COLO829 (cell line): ENCODE measurements around the gene PTPRF.
A peak's percentile ranks its signal among the peaks of the same experiment; 100 is the strongest.
"Not testable (repeated sequence)": the region's sequence is repeated elsewhere in the genome, so short reads cannot be mapped to it uniquely, and the experiment has no call there.

Experiments
- DNase-seq: peaks from one replicate; pipeline ENCODE4 v3.0.0; 2012; ENCODE audit warnings: low spot score

PTPRF gene

DNA sequence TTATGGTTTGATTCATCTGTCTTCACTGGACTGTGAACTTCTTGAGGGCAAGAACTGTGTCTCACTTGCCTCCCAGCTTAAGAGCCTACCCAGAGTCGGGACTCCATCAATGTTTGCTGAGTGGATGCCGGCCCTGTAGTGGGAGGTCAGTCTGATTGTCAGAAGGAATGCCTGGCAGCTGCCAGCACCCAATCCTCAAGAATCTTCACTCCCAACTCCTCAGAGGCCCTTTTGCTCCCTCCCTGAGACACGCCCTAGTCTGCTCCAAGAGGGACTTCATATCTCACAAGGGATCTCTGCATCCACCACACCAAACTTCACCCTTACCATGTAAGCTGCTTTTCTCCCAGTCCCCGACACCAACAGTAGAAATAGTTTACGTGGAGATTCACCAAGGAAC lies 104.0 kb downstream of the PTPRF start:
- no peak for DNase-seq

DNA sequence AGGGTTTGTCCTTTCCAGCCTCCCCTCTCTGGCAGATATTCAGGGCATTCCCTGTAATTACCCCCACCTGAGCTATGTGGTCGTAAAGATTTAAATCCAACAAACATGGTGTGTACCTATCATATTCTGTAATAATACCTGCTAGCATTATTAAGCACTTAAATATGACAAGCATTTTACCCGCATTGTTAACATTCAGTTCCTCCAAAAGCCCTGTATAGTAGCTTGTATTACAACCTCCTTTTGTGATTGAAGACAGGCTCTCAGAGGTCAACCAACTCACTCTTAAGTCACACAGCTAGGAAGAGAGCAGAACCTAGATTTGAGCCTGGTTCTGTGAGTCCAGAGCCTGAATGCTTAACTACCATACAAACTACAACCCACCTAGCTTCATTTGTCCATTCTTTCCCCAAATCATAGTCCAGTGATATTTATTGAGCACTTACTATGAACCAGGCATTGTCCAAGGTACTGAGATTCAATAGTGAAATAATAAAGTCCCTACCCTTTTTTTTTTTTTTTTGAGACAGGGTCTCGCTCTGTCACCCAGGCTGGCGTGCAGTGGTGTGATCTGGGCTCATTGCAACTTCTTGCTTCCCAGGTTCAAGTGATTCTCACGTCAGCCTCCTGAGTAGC lies 105.4 kb downstream of the PTPRF start:
- DNase-seq = no peak

DNA sequence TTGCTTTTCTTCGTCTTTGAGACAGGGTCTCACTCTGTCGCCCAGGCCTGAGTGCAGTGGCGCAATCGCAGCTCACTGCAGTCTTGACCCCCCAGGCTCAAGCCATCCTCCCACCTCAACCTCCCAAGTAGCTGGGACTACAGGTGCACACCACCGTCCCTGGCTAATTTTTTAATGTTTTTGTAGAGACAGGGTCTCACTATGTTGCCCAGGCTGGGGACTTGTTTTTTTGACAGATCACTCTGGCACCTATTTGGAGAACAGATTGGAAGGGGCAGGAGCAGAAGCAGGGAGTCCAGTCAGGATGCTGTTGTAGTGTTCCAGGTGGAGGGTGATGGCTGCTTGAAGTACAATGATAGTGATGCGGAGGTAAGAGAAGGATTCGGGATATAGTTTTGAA lies 106.6 kb downstream of the PTPRF start:
- no peak for DNase-seq

DNA sequence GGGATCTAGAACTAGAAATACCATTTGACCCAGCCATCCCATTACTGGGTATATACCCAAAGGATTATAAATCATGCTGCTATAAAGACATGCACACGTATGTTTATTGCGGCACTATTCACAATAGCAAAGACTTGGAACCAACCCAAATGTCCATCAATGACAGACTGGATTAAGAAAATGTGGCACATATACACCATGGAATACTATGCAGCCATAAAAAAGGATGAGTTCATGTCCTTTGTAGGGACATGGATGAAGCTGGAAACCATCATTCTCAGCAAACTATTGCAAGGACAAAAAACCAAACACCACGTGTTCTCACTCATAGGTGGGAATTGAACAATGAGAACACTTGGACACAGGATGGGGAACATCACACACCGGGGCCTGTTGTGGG lies 107.7 kb downstream of the PTPRF start:
- DNase-seq = not testable (repeated sequence)

DNA sequence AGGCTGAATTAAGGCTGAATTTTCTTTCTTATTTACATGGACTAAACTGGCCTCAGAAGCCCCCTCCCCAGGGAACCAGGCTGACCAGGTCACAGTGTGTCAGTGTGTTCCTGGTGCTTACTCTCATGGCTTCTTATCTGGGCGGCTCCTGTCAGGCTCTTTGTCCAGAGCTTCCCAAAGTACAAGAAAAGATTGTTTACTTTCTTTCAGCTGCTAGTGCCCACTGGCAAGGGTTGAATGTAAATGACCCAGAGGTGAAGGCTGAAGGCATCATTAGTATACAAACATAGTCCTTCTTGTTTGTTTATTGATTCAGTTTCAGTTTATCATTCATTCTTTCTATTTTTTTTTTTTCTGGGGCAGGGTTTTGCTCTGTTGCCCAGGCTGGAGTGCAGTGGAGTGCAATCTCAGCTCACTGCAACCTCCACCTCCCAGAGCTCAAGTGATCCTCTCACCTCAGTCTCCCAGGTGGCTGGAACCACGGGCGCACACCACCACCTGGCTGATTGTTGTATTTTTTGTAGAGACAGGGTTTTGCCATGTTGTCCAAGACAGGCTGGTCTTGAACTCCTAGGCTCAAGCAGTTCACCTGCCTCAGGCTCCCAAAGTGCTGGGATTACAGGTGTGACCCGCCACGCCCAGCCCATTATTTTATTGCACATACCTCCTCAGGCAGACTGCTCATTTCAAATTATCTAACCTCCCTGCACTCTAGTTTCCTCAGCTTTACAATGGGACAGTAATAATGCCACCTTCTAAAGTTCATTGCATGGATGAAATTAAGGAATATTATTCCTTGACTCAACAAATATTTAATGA lies 109.5 kb downstream of the PTPRF start:
- DNase-seq = no peak

DNA sequence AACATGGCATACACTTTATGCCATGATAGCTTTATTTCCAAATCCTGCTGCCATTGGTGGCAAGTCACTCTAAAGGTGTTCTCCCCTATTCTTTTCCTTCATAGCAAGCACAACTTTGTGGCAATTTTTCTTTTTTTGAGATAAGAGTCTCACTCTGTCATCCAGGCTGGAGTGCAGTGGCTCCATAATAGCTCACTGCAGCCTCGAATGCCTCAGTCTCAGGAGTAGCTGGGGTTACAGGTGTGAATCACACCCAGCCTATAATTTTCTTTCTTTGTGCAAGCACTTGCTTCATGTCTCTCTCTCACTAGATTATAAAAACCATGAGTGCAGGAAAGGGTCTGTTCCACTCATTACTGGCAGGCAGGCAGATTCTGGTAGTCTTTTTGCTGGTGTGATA lies 113.9 kb downstream of the PTPRF start:
- DNase-seq = no peak

DNA sequence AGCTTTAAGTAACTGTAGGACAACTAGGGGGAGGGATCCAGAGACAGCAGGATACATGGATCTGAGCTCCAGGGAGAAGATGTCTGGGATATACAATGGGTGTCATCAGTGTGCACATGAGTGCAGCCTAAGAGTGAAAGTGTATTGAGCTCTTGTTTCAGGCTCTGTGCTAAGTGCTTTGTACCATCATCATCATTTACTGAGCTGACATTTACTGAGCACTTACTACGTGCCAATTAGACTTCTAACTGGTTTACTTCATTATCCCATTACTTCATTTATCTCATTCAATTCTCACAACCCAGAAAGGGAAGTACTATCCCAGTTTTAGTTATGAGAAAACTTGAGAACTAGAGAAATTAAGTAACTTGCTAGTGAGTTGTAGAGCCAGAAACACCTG lies 114.8 kb downstream of the PTPRF start:
- DNase-seq = no peak

DNA sequence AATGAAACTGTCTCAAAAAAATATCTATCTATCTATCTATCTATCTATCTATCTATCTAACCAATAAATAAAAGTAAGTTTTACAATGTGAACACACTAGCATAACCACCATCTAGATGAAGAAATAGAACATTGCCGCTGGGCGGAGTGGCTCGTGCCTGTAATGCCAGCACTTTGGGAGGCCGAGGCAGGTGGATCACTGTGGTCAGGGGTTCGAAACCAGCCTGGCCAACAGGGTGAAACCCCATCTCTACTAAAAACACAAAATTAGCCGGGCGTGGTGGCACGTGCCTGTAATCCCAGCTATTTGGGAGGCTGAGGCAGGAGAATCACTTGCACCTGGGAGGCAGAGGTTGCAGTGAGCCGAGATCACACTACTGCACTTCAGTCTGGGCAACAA lies 116.6 kb downstream of the PTPRF start:
- DNase-seq = not testable (repeated sequence)

DNA sequence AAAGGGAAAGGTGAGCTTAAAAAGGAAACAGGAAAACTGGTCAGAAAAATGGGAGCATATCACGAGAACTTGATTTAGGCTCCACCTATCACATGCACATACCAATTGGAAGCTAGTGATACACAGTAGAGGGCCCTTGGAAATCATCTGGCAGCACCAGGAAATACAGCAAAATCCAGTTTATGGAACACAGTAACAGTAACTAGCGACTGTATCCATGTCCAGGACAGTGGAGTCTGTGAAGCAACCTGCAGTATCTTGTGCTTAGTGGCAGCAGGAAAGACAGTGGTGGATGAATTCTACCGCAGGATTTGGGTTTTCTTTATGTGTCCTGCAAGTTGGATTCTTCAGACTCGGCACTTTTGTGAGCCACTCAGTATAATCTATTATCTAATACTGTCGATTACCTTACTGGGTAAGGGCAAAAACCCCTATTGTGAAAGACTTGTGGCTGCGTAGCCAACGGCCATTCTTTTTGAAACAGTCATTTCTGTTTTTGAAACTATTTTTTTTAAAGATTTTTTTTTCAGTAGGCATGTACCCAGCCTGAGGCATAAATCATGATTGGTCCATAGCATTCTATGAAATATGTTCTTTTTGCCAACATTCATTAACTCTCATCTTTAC lies 117.7 kb downstream of the PTPRF start:
- DNase-seq = no peak

DNA sequence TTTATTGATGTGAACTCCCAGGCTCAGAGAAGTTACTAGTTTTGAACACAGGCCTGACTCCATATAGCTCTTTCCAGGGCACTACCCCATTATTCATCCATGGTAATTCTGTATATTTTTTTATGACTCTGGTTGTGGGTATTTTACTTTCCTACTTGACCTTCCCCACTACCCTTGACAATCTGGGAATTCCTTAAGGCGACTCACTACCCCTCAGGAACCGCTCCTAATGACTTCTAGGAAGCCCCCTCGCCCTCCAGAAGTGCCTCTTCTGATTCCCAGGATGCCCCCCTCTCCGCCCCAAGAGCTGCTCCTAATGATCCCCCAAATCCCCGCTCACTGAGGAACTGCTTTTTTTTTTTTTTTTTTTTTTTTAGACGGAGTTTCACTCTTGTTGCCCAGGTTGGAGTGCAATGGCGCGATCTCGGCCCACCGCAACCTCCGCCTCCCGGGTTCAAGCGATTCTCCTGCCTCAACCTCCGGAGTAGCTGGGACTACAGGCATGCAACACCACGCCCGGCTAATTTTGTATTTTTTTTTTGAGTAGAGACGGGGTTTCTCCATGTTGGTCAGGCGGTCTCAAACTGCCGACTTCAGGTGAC lies 118.3 kb downstream of the PTPRF start:
- DNase-seq = no peak

DNA sequence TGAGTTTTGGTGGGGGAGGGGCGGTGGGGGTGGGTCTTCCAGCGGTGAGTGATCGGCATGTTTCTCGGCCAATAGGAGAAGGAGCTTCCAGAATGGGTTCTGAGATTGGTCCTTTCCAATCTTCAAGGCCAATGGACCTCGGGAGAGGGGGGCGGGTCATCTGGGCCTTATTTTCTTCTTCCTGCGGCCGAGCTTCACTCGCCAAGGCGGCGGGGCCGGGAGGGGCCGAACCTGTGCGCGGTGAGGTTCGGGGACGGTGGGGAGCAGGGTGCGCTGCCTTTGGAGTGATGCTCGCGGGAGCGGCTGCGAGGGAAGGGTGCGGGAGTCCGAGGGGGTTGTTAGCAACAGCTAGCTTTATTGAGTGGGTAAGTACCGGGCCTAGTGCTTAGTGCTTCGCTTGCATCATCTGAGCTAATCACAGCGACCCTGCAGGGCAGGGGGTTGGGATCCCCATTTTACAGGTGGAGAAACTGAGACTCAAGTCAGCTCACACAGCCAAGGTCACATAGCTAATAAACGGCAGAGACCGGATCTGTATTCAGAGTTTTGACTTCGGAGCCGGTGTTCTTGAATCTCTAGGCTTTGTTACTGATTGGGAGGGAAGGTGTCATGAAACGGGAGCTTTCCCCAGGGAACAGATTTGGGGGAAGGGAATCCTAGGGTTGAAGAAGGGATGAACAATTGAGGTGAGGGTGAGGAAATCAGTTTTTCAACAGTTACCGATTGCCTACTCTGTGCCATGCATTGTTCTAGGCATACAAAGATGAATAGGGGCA lies 119.8 kb downstream of the PTPRF start:
- DNase-seq = peak; percentile 98

DNA sequence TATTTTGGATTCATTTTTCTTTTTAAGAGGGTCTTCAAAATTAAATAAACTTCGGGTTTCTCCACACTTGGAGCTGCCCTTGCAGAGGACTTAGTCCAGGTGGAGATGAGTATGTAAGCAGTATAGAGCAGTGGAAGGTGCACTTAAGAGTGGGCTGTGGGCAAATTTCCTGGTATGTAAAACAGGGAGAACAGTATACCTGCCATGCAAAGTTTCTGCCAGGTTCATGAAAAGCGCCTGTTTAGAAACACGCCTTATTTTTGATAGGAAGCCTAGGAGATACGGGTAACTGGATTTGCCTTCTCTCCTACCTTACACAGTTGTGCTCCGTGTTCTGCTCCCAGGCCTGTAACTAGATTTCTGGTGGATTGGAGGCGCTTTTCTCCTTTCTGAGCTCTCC lies 120.5 kb downstream of the PTPRF start:
- DNase-seq = no peak

DNA sequence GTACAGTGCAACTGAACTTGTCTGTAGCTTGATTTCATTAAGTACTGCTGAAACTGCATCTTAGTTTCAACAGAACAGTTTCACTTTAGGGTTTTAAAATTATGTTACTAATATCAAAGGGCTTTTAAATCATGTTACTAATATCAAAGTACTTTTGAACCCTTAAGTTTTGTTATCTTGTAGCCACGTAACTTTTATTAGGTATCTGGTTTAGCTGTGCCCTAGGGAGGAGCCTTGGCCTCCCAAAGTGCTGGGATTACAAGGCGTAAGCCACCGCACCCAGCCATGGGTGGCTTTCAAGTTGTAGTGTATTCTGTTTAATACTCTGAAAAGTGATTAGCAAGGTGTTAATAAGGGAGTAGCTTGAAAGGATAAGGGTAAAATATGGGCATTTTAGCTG lies 121.2 kb downstream of the PTPRF start:
- no peak for DNase-seq

DNA sequence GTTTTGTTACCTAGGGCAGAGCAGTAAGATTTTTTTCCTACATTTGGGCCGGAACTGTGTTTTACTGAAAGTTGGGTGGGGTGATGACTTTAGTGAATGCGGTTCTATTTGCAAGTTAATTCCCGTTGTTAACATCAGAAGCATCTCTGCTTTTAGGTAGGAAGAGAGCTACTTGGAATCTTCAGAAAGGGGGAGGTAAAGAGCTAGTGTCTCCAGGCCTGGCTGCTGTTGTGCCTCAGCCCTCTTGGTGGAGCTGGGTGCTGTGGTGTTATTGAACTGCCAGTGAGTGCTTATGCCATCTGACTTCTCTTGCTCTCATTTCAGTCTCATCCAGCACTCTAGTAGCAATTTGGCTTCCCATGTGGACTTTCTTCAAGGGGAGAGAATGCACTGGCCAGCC lies 122.7 kb downstream of the PTPRF start:
- DNase-seq = no peak

DNA sequence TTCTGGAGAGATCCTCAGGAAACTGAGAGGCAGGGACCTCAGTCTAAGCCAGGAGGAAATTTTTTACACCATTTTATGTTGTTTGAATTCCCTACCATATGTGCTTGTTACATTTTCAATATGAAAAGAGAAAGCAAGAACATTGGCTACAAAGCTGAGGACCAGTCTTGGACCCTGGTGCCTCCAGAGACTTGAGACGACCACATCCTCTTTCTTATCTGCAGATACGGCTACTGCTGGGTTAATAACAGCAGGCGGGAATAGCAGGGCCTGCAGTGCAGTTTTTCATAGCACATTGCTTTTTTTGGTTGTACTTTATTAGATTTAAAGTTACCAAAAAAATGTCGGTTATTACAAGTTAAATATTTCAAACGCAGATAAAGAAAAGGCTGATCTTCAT lies 123.2 kb downstream of the PTPRF start:
- DNase-seq = no peak

DNA sequence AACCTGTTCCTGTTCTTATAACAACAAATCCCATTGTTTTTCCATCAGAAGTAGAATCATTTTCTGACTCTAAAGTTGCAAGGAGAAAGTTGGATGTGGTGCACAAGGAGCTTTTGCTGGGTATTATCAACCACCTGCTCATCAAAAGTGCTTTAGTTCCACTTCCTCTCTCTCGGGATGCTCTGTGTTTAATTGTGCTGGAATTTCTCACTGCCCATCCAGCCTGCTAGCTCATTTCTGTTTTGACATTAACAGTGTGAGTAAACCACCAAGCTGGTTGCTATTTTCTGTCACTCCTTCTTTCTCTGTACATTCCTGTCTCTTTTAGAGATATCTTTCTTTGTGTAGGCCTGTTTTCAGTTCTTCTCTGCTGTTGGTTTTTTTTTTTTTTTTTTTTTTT lies 125.3 kb downstream of the PTPRF start:
- no peak for DNase-seq

DNA sequence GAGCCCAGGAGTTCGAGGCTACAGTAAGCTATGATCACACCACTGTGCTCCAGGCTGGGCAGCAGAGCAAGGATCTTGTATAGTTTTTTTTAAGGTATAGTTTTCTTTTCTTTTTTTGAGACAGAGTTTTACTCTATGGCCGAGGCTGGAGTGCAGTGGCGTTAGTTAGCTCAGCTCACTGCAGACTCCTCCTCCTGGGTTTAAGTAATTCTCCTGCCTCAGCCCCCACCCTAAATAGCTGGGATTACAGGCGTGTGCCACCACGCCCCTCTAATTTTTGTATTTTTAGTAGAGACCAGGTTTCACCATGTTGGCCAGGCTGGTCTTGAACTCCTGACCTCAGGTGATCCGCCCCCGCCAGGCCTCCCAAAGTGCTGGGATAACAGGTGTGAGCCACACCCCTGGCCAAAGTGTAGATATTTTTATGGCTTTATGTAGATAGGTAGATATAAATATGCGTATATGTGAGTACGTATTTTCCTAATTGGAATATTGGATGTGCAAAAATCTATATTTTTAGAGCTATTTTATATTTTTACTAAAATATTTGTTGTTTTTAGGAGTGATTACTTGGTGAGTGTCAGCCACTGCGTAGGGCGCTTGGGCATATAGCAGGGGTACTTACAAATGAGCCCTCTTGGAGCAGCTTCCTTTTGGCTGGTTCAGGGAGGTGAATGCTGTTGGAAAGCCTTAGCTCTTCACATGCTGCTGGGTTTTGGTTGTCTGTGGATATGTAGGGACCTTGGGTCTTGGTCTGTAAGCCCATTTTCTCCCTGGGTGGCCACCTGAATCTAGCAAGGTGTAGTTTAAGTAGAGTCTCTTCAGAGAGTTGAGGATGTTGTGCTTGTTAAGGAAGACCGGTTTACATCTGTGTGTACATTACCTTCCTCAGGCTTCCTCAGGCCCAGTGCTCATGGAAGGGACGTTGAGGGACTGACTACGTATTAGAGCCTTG lies 128.8 kb downstream of the PTPRF start:
- DNase-seq = no peak

DNA sequence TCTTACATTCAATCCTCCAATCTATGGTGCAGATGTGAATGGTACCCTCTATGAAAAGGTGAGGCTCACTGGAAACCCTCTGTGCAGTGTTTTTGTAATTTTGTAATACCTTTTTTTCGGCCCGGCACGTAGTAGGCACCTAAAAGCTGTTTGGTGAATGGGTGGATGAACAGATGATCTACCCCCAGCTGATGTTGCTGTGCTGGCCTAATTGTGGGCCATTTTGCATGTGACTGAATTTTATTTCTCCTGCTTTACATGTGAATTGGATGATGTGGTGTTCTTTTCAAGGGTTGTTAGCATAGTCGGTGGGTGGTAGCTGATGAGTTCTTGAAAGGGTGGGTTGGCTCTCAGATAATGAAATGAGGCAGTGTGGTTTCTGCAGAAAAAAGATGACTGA lies 129.7 kb downstream of the PTPRF start:
- no peak for DNase-seq

DNA sequence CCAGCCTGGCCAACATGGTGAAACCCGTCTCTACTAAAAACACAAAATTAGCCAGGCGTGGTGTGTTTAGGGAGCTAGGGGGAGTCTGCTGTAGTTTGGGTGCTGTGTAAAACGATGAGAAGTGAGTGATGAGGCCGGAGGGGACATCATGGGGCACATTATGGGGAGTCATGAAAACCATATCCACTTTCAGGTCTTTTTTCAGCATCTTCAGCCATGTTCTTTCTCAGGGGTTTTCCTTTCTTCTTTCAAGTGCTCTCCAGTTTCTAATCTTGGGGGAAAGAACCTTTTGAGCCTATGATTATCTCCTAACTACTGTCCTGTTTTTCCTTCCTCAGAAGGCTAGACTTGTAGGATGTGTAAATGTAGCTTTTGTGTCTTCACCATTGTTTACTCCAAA lies 133.7 kb downstream of the PTPRF start:
- no peak for DNase-seq

DNA sequence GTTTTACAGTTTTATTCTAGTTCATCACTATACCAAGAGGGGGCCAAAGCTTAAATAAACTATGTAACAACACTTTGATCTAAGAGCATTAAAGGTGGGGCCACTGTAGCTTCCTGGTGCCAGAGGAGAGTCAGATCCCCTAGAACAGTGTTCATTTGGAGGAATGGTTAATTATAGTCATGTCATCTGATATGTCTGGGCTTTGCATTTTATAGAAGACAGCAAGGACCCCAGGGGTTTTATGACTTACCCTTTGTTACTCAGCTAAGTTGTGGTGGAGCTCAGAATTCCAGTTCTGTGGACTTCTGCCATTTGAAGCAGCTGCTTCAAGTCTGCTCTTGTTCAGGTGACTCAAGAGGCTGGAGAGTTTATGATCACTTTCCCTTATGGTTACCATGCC lies 135.9 kb downstream of the PTPRF start:
- peak; percentile 10 for DNase-seq

DNA sequence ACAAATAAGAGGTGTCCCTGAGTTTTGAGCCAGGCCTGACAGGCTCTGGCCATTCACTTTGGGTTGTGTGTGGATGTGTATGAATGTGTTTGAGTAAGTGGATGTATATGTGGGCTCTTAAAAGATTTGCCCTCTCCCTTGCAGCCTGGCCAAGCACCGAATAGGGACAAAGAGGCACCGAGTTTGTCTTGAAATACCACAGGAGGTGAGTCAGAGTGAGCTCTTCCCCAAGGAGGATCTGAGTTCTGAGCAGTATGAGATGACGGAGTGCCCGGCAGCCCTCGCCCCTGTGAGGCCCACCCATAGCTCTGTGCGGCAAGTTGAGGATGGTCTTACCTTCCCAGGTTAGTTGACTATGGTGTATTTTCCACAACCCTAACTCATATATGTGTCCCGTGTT lies 138.3 kb downstream of the PTPRF start:
- no peak for DNase-seq
